Stimulated activated CD4-positive, alpha-beta T cell treated with anti-CD3 and anti-CD28 coated beads, Interleukin-1b, Interleukin-23, amount 100 ng/mL, for 1 hour (primary cell): ENCODE data around the gene TSHR.

Source experiments
- DNase-seq, 2 donors: peaks; one replicate each; pipeline ENCODE4 v3.0.0-alpha.2; 2020; ENCODE audit warnings: low read depth in 2 of 2

The TSHR gene

DNA sequence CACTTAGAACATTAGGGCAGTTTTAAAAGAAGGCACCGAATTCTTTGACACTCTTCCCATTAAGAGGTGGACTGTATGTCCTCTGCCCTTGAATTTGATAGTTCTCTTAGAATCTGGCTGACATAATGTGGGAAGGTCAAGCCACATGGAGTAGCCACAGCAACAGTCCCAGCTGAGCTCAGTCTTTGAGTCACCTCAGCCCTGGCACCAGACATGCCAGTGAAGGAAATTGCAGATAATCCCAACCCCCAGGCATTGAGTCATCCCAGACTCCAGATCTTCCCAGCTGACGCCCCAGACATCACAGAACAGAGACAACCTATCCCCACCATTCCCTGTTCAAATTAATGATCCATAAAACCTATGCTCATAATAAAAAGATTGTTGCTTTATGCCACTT is 181.9 kb downstream of the TSHR start:
- no peak for DNase-seq

DNA sequence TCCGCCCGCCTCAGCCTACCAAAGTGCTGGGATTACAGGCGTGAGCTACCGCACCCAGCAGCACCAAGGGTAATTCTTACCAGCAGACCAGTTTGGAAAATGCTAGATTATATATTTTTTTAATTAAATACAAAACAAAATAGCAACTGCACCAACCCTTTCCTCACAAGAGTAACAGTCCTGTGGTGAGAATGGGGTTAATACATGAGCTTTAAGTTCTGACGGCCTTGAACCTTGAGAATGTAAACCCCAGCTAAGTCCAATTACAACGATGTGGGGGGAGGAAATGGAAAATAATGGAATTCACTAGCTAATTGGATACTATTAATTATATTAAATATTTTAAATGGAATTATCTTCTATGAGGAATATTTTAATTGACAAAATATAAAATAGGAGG is 183.0 kb downstream of the TSHR start:
- no peak for DNase-seq

DNA sequence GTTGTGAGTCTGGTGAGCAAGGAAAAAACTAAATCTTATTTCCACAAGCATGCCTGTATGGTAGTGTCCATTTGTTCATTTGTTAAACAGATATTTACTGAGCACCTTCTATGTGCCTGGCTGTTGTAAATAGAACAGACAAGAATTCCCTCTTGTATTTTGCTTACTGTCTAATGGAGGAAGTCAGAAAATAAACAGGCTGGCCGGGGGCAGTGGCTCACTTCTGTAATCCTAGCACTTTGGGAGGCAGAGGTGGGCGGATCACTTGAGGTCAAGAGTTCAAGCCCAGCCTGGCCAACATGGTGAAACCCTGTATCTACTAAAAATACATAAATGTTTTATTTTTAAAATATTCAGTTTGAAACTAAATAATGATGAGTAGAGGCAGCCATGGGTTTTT is 186.0 kb downstream of the TSHR start:
- no peak for DNase-seq

DNA sequence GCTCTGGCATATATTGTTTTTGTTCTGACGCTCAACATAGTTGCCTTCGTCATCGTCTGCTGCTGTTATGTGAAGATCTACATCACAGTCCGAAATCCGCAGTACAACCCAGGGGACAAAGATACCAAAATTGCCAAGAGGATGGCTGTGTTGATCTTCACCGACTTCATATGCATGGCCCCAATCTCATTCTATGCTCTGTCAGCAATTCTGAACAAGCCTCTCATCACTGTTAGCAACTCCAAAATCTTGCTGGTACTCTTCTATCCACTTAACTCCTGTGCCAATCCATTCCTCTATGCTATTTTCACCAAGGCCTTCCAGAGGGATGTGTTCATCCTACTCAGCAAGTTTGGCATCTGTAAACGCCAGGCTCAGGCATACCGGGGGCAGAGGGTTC is 188.4 kb downstream of the TSHR start:
- DNase-seq = no peak

DNA sequence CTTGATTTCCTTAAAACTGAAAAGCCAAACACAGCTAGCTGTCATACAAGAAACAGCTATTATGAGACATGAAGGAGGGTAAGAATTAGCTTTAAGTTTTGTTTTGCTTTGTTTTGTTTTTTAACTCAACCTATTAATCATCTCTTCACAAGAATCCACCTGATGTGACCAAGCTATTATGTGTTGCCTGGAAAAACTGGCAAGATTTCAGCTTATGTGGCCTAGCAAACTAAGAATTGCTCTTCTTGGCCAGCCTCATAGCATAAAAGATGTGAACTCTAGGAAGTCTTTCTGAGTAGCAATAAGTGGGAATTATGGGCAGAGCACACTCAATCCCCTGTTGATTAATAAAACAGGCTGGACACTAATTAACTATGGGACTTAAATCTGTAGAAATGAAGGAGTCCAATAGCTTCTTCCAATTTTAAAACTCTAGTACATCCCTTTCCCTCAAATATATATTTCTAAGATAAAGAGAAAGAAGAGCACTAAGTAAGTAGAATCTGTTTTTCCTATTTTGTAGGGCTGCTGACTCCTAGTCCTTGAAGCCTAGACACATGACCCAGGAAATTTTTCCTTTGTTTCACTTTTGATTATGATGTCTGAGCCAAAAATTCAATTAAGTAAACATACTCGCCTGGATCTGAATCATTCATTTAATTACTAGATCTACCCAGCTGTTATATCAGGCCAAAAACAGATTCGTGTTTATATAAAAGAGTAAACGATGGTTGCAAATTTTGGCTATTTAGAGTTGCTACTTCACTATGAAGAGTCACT is 189.6 kb downstream of the TSHR start:
- no peak for DNase-seq

DNA sequence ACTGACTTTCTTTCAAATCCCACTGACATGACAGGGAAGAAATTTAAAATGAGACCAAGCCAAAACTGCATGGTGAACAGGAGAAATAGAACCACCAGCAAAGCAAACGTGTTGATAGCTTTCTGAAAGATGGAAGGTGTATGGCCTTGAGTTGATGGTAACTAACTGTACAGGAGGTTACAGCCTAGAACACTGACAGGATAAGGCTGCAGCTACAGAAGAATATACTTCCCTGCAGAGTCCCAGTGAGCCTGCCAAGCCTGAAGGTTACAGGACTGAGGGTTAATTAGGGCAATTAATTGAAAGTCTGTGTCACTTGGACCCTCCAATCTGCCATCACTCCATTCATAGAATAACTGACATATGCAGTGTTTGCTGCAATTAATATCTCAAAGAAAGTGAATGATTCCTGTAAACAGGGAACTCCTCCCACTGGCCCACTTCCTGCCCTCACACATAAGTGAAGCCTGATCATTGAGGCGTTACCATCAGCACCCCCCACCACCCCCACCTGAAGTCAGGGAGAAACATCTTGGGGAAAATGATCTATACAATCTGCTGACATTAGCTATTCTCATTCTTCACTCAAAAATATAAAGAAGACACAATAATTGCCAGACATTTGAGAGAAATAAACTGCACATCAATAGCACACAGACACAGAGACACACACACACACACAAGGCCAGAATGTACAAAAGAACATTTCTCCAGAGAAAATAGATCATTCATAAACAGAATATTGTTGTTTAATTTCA is 191.9 kb downstream of the TSHR start:
- DNase-seq = no peak

DNA sequence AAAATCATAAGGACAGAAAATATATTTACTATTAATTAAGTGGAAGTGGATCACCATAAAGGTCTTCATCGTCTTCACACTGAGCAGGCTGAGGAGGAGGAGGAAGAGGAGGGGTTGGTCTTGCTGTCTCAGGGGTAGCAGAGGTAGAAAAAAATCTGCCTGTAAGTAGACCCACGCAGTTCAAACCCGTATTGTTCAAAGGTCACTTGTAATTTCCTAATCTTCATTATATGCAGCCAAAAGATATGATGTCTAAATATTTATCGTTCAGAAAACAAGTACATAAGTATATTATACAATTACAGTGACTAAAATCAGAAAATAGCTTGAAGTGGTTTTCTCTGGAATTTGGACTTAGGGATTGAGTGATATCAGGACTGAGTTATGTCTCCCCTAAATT is 193.2 kb downstream of the TSHR start:
- DNase-seq = no peak

DNA sequence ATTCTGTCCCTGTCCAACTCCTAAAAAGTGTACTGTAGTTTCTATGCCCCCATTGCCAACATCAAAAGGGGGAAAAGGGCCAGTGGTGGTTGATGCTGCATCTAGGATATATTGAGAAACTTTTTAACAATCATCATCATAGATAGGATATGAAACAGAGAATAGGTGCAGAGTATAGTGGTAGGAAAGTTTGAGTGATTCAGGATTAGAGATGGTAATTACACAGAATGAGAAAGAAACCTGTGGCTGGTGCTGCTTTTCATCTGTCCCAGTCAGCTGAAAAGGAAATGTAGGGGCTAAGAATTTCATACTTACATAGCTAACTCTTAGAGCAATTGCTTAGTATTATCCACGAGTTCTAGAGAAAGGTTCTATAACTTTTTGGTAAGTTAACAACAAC is 197.8 kb downstream of the TSHR start:
- no peak for DNase-seq

DNA sequence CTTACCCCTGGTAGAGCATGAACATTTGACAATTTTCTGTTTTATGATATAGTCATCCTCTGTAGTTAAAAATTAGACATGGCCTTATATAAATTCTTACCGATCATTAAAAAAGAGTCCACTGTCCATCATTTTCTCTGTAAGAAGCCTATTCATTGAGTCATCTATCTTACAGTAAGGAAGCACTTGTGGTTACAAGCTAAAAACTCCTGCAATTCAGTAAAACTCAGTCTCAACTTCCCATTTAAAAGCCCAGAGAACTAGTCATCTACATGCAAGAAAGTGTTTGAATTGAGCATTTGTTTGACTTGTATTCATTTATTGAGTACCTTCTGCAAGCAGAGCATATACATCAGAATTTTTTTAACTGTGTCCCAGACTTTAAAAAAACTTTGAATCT is 202.0 kb downstream of the TSHR start:
- DNase-seq = no peak

DNA sequence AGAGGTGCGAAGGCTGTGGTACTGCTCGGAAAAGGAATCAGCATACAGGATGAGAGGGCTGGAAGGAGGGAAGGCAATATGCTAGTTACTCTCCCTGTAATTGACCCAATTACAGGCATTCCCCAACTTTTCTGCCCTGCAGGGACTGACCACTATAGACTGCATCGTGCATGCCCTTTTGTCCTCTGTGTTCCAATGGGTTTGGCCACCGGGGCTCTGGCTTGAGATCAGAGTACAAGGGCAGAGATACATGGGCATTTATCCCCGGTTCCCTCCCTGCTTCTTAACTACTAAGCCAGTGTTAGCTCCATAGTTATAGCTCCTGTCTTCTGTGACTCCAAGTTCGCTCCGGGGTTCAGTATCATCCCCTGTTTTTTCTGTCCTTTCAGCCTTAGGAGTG is 205.7 kb downstream of the TSHR start:
- no peak for DNase-seq

DNA sequence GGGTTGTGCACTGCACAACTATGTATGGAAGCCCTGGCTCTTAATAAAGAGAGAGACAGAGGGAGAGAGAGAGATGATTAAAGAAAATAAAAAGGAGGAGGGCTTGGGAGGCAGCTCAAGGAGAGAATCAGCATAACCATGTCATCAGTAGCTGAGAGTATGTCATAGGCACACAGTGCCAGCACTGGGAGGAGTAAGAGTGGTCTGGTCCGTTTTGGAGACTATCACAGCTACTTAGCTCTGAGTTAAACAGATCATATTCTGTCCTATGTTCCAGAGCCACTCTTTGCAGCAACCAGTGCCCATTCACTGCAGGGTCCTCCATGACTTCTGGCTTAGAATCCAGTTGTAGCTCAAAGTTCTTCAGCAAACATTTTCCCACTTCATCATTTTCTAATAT is 206.3 kb downstream of the TSHR start:
- DNase-seq = no peak

DNA sequence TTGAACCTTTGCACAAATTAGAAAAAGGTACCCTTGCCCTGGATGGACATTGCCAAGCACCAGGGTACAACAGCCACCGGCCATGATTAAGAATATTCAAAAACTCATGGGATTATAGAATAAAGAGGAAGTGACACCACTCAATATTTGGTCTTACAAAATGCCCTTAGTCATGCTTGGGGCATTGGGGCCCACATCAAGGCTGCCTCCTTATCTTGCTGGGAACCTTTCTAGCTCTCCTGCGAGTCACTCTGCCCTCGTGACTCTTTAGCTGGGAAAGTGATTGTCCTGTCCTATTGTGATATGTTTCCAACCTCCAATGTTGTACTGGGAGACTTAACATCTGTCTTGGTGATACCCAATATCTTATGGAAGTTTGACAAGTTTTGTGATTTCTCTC is 207.5 kb downstream of the TSHR start:
- DNase-seq = no peak

DNA sequence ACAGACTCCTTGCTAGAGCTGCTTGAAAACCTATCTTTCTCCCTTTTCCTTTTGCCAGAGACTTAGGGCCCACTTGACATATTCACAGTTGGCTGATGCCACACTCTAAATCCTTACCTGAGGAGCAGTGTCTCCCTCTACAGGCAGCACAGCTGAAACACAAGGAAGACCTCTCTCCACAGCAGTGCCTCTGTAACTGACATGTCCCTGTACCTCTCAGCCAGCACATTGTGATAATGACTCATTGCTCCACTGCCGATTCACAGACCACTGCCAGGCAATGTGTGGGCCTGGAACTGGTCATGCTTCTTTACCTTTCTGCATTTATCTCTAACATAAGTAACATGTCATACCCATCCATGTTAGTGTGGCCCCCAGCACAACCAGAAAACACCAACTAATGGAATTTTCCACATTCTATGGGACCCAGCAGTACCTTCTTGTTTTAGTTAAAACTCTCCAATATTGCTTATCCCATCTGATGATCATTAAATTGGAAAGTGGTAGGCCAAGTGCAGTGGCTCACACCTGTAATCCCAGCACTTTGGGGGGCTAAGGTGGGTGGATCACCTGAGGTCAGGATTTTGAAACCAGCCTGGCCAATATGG is 208.8 kb downstream of the TSHR start:
- peak in 1 of 2 donors; percentile 5 for DNase-seq

DNA sequence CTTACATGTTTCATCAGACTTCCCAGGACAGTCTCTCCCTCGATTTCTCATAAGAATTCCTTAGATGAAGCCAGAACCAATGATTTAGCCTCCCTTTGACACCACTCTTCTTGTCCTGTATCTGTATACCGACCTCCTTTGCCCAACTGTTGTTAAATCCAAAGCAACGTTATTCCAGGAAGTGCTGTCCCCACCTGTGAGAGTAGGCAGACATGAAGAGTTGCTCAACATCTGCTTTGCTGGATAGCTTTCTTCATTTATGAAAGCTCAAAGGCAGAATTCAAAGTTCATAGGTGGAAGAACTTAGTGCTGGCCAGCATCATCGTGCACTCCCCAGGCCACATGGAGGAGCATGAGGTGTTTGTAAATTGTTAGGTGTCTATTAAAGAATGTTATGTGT is 209.8 kb downstream of the TSHR start:
- no peak for DNase-seq

DNA sequence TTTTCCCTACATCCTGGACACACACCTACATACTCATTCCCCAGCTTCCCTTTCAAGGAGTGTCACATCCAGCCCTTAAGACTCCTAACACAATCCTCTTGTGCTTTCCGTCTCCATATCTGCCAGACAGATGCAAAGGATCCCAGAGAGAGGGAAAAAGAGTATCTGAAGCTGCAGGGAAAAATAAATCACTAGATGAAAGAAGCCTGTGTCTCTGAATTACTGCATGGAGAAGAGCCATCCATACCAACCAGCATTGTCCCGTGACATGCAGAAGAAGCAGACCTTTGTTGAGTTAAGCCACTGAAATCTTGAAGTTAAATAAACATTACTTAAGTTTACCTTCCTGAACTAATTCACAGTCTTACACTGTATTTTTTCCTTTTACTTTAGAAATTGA is 210.7 kb downstream of the TSHR start:
- no peak for DNase-seq

DNA sequence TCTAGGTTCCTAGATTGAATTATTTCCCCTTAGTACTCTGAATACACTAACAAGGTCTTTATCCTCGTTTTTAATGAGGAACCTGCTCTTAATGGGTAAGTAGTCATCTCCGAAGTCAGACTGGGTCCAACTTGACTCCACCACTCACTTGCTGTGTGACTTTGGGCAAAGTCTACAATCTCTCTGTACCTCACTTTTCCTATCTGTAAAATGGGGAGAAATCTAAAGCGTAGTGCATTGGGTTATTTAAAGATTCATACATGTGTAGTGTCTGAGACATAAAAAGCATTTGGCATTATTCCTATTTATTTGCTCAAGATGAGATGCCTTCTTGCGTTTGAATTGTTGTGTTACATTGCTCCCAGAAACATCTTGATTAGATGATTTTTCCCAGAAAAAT is 213.8 kb downstream of the TSHR start:
- no peak for DNase-seq

DNA sequence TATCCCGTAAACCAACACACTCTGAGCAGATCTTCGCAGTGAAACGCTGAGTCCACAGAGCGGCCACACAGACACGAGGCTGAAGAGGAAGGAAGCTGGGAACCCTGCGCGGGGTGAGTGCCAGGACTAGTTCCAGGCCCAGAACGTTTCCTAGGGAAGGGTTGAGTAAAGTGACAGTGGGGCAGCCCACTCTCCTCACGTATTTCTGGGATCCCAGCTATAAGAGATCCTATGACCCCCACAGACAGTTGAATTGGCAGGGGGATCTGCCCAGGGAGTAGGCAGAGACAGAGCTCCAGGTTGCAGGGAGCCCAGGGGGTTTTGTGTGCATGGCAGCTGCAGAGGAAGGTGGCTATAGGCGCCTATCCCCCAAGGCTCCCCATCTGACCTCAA is 214.3 kb downstream of the TSHR start:
- DNase-seq = no peak

DNA sequence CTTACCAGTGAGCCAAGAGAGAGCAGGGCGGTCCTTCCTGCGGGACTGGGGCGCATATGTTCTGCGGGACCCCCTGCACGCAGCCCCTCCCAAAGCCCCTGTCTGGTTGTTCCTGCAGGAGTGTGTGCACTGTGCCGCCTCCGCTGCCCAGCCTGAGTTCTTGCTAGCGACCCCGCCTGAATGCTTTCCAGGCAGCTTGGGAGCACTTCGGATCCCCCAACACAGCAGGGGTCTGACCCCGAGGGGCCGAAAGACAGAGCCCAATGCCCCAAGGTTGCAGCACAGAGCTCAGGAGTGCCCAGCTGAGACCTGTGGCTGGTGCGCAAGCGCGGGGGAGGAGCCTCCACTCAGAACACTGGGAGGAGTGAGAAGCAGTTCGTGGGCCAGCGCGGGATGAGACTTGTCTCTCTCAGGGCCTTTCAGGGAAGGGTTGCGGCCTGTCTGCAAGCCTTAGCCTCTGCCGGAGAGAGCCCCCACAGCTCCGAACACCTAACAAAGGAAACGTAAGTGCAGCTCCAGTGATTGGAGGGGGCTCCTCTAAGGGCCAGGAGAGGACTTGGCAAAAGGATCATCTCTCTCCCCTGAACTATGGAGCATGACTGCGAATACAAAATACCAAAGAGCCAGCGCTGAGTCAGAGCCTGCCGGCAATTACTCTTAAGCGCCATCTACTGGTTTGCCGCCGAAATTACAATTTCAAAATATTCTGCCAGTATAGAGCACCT is 214.8 kb downstream of the TSHR start:
- peak; percentile 63 to 68 for DNase-seq

DNA sequence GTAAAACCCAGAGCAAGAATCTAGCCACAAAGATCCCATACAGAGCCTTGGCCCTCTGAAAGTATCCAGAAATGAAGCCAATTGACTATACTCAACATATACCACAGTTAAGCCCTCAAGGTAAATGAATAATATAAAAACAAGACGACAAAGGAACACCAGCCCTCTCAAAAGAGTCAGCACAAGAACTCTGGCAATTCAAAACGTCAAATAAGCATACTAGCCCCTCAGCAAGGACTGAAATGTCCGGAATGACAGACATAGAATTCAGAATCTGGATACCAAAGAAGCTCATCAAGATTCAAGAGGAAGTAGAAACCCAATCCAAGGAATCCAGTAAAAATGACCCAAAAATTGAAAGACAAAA is 215.4 kb downstream of the TSHR start:
- DNase-seq = no peak

DNA sequence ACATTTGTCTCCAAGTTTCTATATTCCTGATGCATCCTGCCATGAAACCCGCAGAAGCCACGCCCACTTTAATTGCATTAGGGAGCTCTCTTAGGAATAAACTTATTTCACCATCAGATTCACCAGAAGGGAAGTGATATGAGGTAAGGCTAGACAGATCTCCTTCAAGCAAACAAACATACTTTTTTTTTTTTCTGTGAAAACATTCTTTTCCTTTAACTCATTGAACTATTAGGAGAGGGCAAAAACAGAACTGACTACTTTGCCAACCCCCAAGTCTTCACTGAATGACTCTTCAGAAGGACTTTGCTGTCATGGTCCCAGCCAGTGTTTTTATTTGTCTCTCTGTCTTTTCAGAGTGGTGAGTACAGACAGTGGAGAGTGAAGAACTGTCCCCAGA is 216.9 kb downstream of the TSHR start:
- no peak for DNase-seq

DNA sequence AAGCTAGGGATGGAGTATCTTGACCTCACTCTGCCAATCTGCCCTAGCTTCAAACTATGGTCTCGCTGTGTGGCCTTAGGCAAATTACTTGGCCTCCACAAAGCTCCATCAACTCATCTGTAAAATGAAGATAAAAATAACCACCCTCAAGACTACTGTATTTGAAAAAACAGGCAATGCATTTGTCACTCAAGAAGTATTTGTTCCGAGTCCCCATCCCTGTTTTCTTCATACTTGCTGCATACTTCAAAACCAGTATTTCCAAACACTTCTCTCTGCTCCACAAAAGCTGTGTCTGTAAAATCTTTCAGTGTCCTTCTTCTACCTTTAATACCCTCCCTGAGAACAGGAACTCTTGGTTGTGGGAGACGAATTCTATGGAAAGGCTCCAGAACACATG is 217.5 kb downstream of the TSHR start:
- DNase-seq = no peak

DNA sequence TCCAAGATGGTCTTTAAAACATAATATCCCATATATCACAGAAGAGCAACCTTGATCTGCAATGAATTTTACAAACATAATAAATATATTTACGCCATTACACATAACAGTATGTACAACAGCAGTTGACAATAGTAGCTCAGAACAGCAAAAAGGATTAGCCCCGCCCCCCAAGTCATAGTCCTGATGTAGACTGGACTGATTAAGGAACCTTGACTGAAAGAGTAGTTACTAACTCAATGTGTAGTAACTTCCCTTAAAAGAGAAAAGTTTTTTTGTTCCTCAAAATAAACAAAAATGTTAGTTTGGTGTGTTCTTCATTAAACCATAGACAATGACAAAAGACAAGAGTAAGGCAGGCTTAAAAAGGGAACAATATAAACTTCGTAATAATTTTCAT is 220.8 kb downstream of the TSHR start:
- DNase-seq = no peak

DNA sequence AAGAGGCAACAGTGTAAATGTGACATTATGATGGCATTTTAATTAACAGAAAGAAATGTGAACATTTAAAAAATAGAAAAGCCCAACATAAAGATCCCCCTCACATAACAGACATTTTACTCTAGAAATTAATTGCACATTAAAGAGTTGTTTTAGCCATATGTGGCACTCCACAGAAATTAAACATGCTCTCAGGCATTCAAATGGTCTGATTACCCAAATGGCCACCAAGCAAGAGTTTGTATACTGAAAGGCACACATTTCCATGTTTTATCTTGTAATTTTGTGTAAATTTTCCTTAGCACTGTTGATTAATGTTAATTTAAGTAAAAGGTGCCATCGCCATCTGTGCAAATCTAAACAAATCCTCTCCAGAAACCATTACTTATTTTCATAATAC is 221.8 kb downstream of the TSHR start:
- no peak for DNase-seq
